ENCODE measurements around the gene KRT83. TPM values are rescaled to one million over a fixed set of nuclear protein-coding genes. Genes with fewer than 3 reads are reported as not detected.

KRT83 gene
- total RNA-seq, 1 experiment from 2014 or later: not detected

DNA sequence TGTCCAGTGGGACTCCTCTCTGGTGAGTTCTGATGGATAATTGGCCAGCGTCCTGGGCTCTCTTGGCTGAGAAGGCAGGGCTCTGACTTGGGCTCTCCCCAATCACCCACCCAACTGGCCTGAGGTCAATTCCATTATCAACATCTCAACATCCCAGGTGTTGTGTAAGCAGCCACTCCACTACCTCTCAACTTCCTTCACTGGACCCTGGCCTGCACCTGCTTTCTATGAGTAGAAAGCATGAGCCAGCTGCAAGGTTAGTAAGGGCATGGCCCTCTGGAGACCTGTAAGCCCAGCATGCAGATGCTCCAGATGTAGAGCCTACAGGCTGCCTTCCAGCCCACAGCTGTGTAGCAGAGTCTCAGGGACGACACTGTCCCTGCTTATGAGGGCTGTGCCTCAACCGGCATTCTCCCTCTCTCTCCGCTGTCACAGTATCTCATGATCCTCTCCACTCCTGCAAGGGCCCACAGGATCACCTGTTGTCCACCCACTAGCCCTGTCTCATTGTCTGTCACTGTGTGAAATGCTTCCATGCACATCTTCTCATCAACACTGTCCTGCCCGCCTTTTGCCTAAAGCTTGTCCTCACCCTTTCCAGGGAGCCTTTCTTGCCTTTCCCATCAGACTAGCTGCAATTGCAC is 24.5 kb downstream of the KRT83 start:
- H3K4me2 ChIP-seq (ENCODE audit: insufficient read depth, insufficient read length, low read length): no peak overlapping the region

More for the DNA sequence above, 24.5 kb downstream of the KRT83 start:
- Histone ChIP-seq H3K27me3 (ENCODE audit: insufficient read depth, low read length) (no peaks in the 10 kb centered on the region; the same call in 1 of the 2 replicates), H3K23me2 (ENCODE audit: insufficient read length, low read depth, low read length, poor library complexity, severe bottlenecking) (no peaks in the 10 kb centered on the region), H3K9ac (ENCODE audit: extremely low read depth, insufficient read length, low read length) (no peak overlapping the region), H2AFZ (ENCODE audit: low read length) (no peak overlapping the region), H3K4me1 (ENCODE audit: insufficient read depth, low read length) (no peaks in the 10 kb centered on the region), H2BK120ac (ENCODE audit: low read depth, low read length, poor library complexity, severe bottlenecking) (no peak overlapping the region), H3K23ac (ENCODE audit: insufficient read length, low read depth, low read length) (no peak overlapping the region), H3K27ac (ENCODE audit: insufficient read length, low read depth, low read length) (no peak overlapping the region), H4K8ac (replicated peaks; ENCODE audit: insufficient read length, low read depth, low read length) (no peak overlapping the region), H3K79me2 (ENCODE audit: insufficient read depth, low read length) (no peaks in the 10 kb centered on the region), H3K79me1 (ENCODE audit: insufficient read depth, low read depth, low read length, poor library complexity, severe bottlenecking) (no peaks in the 10 kb centered on the region), H3K18ac (ENCODE audit: insufficient read length, low read depth, low read length) (no peak overlapping the region), H2BK15ac (ENCODE audit: low read depth, low read length) (no peak overlapping the region), H3K4ac (ENCODE audit: low read depth, low read length) (no peak overlapping the region), H2BK5ac (ENCODE audit: insufficient read length, low read length) (no peak overlapping the region), H3K56ac (ENCODE audit: insufficient read length, low read depth, low read length) (no peak overlapping the region), H4K91ac (ENCODE audit: insufficient read length, low read depth, low read length) (no peak overlapping the region), H2BK20ac (ENCODE audit: low read depth, low read length, poor library complexity, severe bottlenecking) (no peak overlapping the region), H4K20me1 (ENCODE audit: control insufficient read depth, insufficient read depth, insufficient read length) (peaks cover 4% of the 10 kb centered on the region), H4K5ac (ENCODE audit: insufficient read length, low read depth, low read length) (peak overlapping the region; percentile 16), H3K14ac (ENCODE audit: insufficient read depth, low read length) (no peak overlapping the region; the same call in 1 of the 2 replicates), H3T11ph (ENCODE audit: low read length) (no peak overlapping the region), H2AK5ac (ENCODE audit: insufficient read length, low read length) (no peak overlapping the region), H3K9me3 (ENCODE audit: control insufficient read depth, low read depth, low read length) (no peaks in the 10 kb centered on the region), H2BK12ac (ENCODE audit: insufficient read length, low read depth, low read length) (no peak overlapping the region)
- TF ChIP-seq, protein P1, sequence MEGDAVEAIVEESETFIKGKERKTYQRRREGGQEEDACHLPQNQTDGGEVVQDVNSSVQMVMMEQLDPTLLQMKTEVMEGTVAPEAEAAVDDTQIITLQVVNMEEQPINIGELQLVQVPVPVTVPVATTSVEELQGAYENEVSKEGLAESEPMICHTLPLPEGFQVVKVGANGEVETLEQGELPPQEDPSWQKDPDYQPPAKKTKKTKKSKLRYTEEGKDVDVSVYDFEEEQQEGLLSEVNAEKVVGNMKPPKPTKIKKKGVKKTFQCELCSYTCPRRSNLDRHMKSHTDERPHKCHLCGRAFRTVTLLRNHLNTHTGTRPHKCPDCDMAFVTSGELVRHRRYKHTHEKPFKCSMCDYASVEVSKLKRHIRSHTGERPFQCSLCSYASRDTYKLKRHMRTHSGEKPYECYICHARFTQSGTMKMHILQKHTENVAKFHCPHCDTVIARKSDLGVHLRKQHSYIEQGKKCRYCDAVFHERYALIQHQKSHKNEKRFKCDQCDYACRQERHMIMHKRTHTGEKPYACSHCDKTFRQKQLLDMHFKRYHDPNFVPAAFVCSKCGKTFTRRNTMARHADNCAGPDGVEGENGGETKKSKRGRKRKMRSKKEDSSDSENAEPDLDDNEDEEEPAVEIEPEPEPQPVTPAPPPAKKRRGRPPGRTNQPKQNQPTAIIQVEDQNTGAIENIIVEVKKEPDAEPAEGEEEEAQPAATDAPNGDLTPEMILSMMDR (conservative IDR thresholded peaks at IDR 0.05): no peak
- Mint-ChIP-seq H3K27me3 (ENCODE audit: low read depth) (peaks cover 42% of the 10 kb centered on the region), H3K4me1 (peaks cover 3% of the 10 kb centered on the region in 2 experiments; a peak in 2 of 4 replicates), H3K4me3 (no peak overlapping the region), H3K9me3 (no peaks in the 10 kb centered on the region; a peak in 1 of 5 replicates), H3K27ac (no peak overlapping the region; a peak in 1 of 7 replicates), H3K36me3 (ENCODE audit: insufficient read depth in 1 of 3, low read depth in 3 of 3) (no peaks in the 10 kb centered on the region)
- DNase-seq: peak; percentile 13
- no CpG with 5 or more reads among the region's 5 CpGs for WGBS (ENCODE audit: extremely low coverage, insufficient read length, low lambda C conversion rate)
